GM06990 (cell line): ENCODE data around the gene NT5M.

ENCODE experiments used
- DNase-seq: peaks from one replicate; pipeline ENCODE4 v3.0.0-alpha.2; 2011; ENCODE audit not compliant: insufficient read length; ENCODE audit errors: extremely low read depth
- H3K27me3 ChIP-seq: replicated peaks from 2 replicates; pipeline ENCODE4 v1.6.0; 2011; ENCODE audit warnings: low read length; ENCODE audit not compliant: control insufficient read depth, insufficient read depth
- H3K36me3 ChIP-seq: 2 replicates; pipeline ENCODE4 v1.5.1; 2011; ENCODE audit warnings: low read length; ENCODE audit not compliant: control insufficient read depth, insufficient read depth
- H3K4me3 ChIP-seq: replicated peaks from 2 replicates; pipeline ENCODE4 v1.5.1; 2011; ENCODE audit warnings: low read depth, mild to moderate bottlenecking, control low read depth, low read length
- TF ChIP-seq, protein P1 (sequence below): IDR thresholded peaks from 2 replicates; pipeline ENCODE4 v1.5.1; 2011; ENCODE audit warnings: low read length, control low read depth, mild to moderate bottlenecking, inconsistent platforms; ENCODE audit not compliant: insufficient read depth, poor library complexity, severe bottlenecking

The NT5M gene

DNA sequence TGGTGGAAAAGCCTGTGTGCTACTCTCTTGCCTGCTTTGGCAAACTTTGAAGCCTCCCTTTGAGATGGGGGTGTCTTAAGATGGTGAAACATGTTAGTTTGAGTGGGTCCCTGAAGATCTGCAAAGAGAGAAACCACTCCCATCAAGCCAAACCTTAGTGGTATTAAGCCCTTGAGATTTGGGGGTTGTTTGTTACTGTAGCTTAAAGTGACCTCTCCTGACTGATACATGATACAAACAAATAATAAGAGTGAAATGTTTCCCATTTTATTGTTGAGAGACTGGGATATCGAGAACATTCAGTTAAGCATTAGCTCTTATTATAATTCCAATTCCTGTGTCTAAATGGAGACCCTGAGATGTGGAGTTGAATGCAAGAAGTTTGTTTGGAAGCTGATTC lies 63.1 kb downstream of the NT5M start:
- H3K36me3 ChIP-seq, result no peaks in the 10 kb centered on the region
- TF ChIP-seq, protein P1, sequence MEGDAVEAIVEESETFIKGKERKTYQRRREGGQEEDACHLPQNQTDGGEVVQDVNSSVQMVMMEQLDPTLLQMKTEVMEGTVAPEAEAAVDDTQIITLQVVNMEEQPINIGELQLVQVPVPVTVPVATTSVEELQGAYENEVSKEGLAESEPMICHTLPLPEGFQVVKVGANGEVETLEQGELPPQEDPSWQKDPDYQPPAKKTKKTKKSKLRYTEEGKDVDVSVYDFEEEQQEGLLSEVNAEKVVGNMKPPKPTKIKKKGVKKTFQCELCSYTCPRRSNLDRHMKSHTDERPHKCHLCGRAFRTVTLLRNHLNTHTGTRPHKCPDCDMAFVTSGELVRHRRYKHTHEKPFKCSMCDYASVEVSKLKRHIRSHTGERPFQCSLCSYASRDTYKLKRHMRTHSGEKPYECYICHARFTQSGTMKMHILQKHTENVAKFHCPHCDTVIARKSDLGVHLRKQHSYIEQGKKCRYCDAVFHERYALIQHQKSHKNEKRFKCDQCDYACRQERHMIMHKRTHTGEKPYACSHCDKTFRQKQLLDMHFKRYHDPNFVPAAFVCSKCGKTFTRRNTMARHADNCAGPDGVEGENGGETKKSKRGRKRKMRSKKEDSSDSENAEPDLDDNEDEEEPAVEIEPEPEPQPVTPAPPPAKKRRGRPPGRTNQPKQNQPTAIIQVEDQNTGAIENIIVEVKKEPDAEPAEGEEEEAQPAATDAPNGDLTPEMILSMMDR, result no peak
- DNase-seq, result no peak
- peaks cover 2% of the 10 kb centered on the region; the same call in 1 of the 2 replicates for H3K27me3 ChIP-seq
- no peak overlapping the region for H3K4me3 ChIP-seq

DNA sequence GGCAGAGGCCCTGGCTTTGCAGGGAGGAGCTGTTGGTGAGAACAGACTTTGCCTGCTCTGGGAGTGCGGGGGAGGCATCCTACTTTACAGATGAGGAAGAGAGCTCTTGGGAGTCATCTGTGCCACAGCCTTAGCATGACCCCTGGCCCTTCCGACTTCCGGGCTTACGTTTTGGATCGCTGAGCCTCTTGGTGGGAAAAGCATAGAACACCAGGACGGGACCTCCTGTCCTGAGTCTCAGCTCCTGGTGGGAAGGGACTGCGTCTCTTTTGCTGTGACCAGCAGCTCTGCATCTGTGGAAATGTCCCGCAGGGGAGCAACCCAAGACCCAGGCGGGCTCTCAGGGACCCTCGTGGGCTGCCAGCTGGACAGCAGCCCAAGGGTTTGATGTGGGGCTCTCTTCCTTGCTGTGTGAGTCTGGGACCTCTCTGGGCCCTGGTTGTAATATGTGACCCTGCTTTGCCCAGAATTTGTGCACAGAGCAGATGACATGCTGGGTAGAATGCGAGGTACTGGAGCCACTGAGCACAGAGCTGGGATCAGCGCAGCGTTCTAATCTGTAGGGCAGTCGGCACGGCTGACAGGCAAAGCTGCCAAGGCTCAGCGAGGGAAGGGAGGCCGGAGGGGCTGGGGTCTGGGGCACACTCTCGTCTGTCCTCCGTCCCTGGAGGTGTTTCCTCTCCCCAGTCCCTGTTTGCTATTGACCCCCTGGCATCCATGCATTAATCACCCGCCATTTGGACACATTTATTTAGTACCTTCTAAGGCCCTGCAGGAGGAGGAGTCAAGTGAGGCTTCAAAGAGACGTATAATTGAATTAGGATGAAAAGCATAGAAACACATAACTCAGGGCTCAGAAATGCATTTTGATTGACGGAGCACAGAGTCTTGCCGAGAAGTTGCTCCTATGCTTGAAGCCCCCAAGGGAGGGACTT lies 64.0 kb downstream of the NT5M start:
- H3K27me3 ChIP-seq, result peaks cover 2% of the 10 kb centered on the region; the same call in 1 of the 2 replicates
- TF ChIP-seq, protein P1, result no peak
- H3K36me3 ChIP-seq, result no peaks in the 10 kb centered on the region
- H3K4me3 ChIP-seq, result no peak overlapping the region
- DNase-seq, result no peak

DNA sequence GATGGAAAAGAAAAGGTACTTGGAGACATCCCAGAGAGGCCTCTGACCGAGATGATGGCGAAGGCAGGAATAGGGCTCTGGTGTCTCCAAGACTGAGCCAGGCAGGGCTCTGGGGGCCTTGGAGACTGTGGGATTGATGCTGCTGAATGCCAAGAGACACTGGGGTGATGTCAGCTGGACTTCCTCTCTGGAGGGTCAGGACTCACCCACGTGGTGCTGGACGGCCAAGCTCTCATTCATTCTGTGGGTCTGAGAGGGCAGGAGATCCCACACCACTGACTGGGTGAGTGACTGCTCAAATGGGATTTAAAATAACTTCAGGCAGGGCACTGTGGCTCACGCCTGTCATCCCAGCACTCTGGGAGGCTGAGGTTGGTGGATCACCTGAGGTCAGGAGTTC lies 64.8 kb downstream of the NT5M start:
- TF ChIP-seq, protein P1, result no peak
- DNase-seq, result no peak
- Histone ChIP-seq H3K36me3 (no peaks in the 10 kb centered on the region), H3K4me3 (no peak overlapping the region), H3K27me3 (peaks cover 2% of the 10 kb centered on the region; the same call in 1 of the 2 replicates)

DNA sequence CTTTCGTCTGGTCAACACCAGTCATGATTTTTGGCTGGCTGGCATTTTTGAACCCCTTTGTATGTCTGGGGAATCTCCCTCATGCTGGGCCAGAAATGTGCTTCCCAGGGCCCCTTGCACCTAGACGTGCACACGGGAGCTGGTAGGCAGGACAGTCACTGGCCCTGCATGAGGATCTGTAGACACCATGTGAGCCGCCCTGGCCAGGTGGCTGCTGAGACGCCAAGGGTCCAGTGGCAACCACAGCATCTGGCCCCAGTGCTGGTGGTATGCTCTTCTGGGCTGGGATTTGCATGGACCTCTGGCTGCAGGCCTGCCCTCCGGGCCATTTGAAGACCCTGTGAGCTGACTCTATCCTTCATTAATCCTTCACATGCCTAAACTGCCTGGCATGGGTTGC lies 67.5 kb downstream of the NT5M start:
- Histone ChIP-seq H3K36me3 (no peaks in the 10 kb centered on the region), H3K27me3 (no peaks in the 10 kb centered on the region; the same call in 1 of the 2 replicates), H3K4me3 (no peak overlapping the region)
- no peak for DNase-seq
- TF ChIP-seq, protein P1, result no peak

DNA sequence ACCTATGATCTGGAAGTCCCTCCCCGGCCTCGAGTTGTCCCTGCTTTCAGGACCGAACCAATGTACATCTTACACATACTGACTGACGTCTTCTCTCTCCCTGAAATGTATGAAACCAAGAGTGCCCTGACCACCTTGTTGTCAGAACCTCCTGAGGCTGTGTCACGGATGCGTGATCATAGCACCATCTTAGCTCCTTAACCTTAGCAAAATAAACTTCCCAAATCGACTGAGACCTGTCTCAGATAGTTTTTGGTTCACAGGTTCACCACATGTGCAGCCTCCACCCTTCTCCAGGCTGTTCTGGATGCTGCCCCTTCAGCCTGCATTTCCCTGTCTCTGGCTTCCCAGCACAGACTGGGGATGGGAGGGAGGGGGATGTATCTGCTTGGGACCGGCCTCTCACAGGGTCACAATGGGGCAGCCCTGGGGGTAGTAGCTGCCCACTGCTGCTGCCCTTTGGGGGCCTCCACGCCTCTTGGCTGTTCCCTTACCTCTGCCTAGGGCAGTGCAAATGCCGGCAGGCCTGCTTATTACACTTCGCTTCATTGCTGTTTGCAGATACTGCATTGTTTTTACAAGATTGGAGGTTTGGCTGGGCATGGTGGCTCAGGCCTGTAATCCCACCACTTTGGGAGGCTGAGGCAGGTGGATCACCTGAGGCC lies 69.8 kb downstream of the NT5M start:
- TF ChIP-seq, protein P1, result no peak
- no peak for DNase-seq
- no peak overlapping the region for H3K4me3 ChIP-seq
- no peaks in the 10 kb centered on the region for H3K36me3 ChIP-seq
- no peaks in the 10 kb centered on the region; the same call in none of the 2 replicates for H3K27me3 ChIP-seq
